ENCODE results near the gene DDX4. TPM values are rescaled to one million over a fixed set of nuclear protein-coding genes. Genes with fewer than 3 reads are reported as not detected.

The DDX4 gene
- total and polyA plus RNA-seq, 2 donors (not counting 1 experiment from before 2014, with no cell fraction given) = not detected

DNA sequence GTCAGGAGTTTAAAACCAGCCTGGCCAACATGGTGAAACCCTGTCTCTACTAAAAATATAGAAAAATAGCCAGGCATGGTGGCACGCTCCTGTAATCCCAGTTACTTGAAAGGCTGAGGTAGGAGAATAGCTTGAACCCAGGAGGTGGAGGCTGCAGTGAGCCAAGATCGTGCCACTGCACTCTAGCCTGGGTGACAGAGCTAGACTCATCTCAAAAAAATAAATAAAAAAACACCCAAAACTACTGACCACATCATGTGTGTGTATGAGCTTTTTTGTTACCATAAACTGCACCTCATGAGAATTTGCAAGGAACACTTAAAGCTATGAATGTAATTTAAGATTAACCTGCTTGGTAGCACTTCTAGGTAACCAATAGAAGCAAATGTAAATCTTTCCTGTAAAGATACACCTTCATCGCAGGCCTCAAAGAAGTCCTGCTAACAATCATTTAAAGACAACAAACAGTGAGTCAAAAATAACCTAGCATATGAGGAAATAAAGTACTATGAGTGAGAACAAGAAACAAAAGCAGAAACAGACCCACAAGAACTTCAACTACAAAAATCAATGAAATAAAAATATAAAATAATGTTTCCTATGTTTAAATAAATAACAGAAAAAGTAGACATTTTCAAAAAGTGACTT lies 38.7 kb upstream of the DDX4 start:
- H2AFZ ChIP-seq (ENCODE audit: low read length) = no peak overlapping the region
- no peaks in the 10 kb centered on the region for H3K9me3 ChIP-seq (ENCODE audit: control insufficient read depth, insufficient read depth, low read depth, low read length)
- no peaks in the 10 kb centered on the region for H3K79me2 ChIP-seq (ENCODE audit: control insufficient read depth, insufficient read depth, low read length)
- TF ChIP-seq CTCF (conservative IDR thresholded peaks at IDR 0.05 in 1 of 2, IDR thresholded peaks at IDR 0.05 in 1 of 2; ENCODE audit: low read depth in 1 of 2, low read length in 2 of 2) (no peak), EZH2 (IDR thresholded peaks at IDR 0.05; ENCODE audit: low read length, missing control alignments) (no peak)
- H4K20me1 ChIP-seq (ENCODE audit: control insufficient read depth, extremely low read depth, insufficient read depth, low read length) = no peaks in the 10 kb centered on the region
- H3K4me3 ChIP-seq (replicated peaks in 1 of 4; ENCODE audit: control extremely low read depth in 1 of 4, insufficient read depth in 1 of 4, low read depth in 3 of 4, low read length in 4 of 4) = no peak overlapping the region
- no peaks in the 10 kb centered on the region for H3K36me3 ChIP-seq (ENCODE audit: control insufficient read depth, insufficient read depth, low read length)
- H3K27me3 ChIP-seq (ENCODE audit: control insufficient read depth, insufficient read depth, low read length) = no peaks in the 10 kb centered on the region
- H3K9ac ChIP-seq (ENCODE audit: insufficient read depth, low read length) = no peak overlapping the region
- no peaks in the 10 kb centered on the region for H3K4me1 ChIP-seq (ENCODE audit: control insufficient read depth, extremely low read depth, insufficient read depth, low read length)
- DNase-seq (ENCODE audit: low read depth in 2 of 2) = no peak
- H3K4me2 ChIP-seq (ENCODE audit: extremely low read depth, insufficient read depth, low read length) = no peak overlapping the region
- no peak overlapping the region for H3K27ac ChIP-seq (ENCODE audit: insufficient read depth, low read length)

DNA sequence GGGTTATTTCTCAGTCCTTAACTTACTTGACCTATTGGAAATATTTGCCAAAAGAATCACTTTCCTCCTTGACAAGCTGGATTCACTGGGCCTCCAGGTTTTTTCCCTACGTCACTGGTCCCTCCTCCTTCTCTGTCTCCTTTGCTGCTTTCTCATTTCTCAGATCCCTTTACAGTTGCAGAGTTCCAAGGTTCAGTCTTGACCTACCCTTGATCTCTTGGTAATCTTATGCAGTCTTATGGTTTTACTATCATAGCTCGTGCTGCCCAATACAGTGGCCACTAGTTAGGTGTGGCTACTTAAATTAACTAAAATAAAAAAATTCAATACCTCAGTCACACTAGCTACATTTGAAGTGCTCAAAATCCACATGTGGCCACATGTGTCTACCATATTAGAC lies 37.1 kb upstream of the DDX4 start:
- no peak overlapping the region for H3K4me3 ChIP-seq (replicated peaks in 1 of 4; ENCODE audit: control extremely low read depth in 1 of 4, insufficient read depth in 1 of 4, low read depth in 3 of 4, low read length in 4 of 4)
- H3K9me3 ChIP-seq (ENCODE audit: control insufficient read depth, insufficient read depth, low read depth, low read length) = no peaks in the 10 kb centered on the region
- H3K27ac ChIP-seq (ENCODE audit: insufficient read depth, low read length) = no peak overlapping the region

GRCh38 chr5:55701462-55702103 lies 36.3 kb upstream of the DDX4 start:
- Histone ChIP-seq H4K20me1 (ENCODE audit: control insufficient read depth, extremely low read depth, insufficient read depth, low read length) (no peaks in the 10 kb centered on the region), H2AFZ (ENCODE audit: low read length) (no peak overlapping the region), H3K27ac (ENCODE audit: insufficient read depth, low read length) (no peak overlapping the region), H3K9ac (ENCODE audit: insufficient read depth, low read length) (no peak overlapping the region), H3K4me1 (ENCODE audit: control insufficient read depth, extremely low read depth, insufficient read depth, low read length) (no peaks in the 10 kb centered on the region), H3K9me3 (ENCODE audit: control insufficient read depth, insufficient read depth, low read depth, low read length) (no peaks in the 10 kb centered on the region), H3K4me2 (ENCODE audit: extremely low read depth, insufficient read depth, low read length) (no peak overlapping the region), H3K4me3 (replicated peaks in 1 of 4; ENCODE audit: control extremely low read depth in 1 of 4, insufficient read depth in 1 of 4, low read depth in 3 of 4, low read length in 4 of 4) (no peak overlapping the region), H3K79me2 (ENCODE audit: control insufficient read depth, insufficient read depth, low read length) (no peaks in the 10 kb centered on the region), H3K27me3 (ENCODE audit: control insufficient read depth, insufficient read depth, low read length) (no peaks in the 10 kb centered on the region), H3K36me3 (ENCODE audit: control insufficient read depth, insufficient read depth, low read length) (no peaks in the 10 kb centered on the region)
- DNase-seq (ENCODE audit: low read depth in 2 of 2) = no peak
- TF ChIP-seq EZH2 (IDR thresholded peaks at IDR 0.05; ENCODE audit: low read length, missing control alignments) = no peak
- no peak for TF ChIP-seq CTCF (conservative IDR thresholded peaks at IDR 0.05 in 1 of 2, IDR thresholded peaks at IDR 0.05 in 1 of 2; ENCODE audit: low read depth in 1 of 2, low read length in 2 of 2)

More for the DNA sequence above, 37.1 kb upstream of the DDX4 start:
- no peaks in the 10 kb centered on the region for H3K79me2 ChIP-seq (ENCODE audit: control insufficient read depth, insufficient read depth, low read length)
- no peak for DNase-seq (ENCODE audit: low read depth in 2 of 2)
- no peak overlapping the region for H3K4me2 ChIP-seq (ENCODE audit: extremely low read depth, insufficient read depth, low read length)
- H4K20me1 ChIP-seq (ENCODE audit: control insufficient read depth, extremely low read depth, insufficient read depth, low read length) = no peaks in the 10 kb centered on the region
- H3K4me1 ChIP-seq (ENCODE audit: control insufficient read depth, extremely low read depth, insufficient read depth, low read length) = no peaks in the 10 kb centered on the region
- H2AFZ ChIP-seq (ENCODE audit: low read length) = no peak overlapping the region
- H3K9ac ChIP-seq (ENCODE audit: insufficient read depth, low read length) = no peak overlapping the region
- TF ChIP-seq EZH2 (IDR thresholded peaks at IDR 0.05; ENCODE audit: low read length, missing control alignments) = no peak
- no peaks in the 10 kb centered on the region for H3K36me3 ChIP-seq (ENCODE audit: control insufficient read depth, insufficient read depth, low read length)
- H3K27me3 ChIP-seq (ENCODE audit: control insufficient read depth, insufficient read depth, low read length) = no peaks in the 10 kb centered on the region

All from fibroblast of lung (primary cell).